ENCODE results near the gene BANF2.

DNA sequence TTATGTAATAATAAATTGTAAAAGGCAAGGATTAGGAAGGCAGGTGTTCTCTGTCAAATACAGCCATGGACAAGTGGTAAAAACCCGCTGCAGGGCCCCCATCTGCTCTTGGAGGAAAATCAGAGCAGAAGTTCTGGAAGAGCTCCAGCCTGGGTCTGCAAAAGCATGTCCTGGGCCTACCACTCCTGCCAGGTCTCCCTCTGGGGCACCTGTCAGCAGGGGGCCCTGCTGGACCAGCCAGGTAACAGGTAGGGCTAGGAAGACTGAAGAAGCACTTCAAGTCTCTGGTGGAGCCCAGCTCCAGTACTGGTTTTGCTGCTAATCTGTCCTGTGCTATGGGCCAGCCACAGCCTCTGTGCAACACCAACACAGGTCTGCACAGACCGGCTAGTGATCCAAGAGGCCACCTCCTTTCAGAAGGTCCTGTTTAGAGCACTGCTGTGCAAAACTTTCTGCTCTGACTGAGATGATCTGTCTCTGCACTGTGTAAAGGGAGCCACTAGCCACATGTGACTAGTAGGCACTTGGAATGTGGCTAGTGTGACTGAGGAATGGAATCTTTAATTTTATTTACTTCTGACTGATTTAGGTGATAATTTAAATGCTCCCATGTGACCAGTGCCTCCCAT is 47.9 kb upstream of the BANF2 start:
- TF ChIP-seq POLR2A (IDR thresholded peaks at IDR 0.05; ENCODE audit: extremely low read depth, insufficient read length) (no peak), MYC (IDR thresholded peaks at IDR 0.05; ENCODE audit: low read depth, low read length) (no peak)
